Gastroesophageal sphincter (tissue), 3 donors: Measurements from ENCODE around the gene SMARCC2.

Experiments used
- EP300 ChIP-seq: sonication (generic); formaldehyde crosslinking; IDR thresholded peaks from one replicate; pipeline ENCODE4 v1.6.1; 2017; ENCODE audit warnings: antibody characterized with exemption, mild to moderate bottlenecking
- POLR2A ChIP-seq, 2 donors: fragments of 450-650 bp; IDR thresholded peaks; one replicate each; pipeline ENCODE4 v1.6.1; 2017; ENCODE audit warnings: antibody characterized with exemption in 2 of 2, mild to moderate bottlenecking in 2 of 2, moderate library complexity in 1 of 2
- TF ChIP-seq, protein P1 (sequence below), 4 experiments: fragments of 200-600 bp in 2 of 4; fragments of 450-650 bp in 2 of 4; sonication (generic) in 1 of 4; IDR thresholded peaks; one replicate each; pipeline ENCODE4 v1.5.1; 2017 to 2019; ENCODE audit warnings: antibody characterized with exemption in 4 of 4, mild to moderate bottlenecking in 2 of 4, moderate library complexity in 2 of 4

DNA sequence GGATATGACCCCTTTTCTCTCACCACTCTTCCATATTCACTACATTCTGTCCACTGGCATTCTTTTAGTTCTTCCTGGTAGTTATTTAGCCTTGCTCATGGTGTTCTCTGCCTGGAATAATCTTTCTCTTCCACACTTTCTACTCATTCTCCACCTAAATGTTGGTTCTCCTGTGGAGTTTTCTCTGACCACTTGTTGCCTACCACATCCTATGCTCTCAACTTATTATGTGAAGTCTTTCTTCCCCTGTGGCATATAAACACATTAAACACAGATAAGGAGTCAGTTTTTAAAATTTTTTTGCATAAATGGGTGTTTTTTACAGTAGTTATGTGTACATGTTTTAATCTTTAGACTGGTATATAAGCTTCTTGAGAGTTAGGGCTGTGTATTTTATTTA lies 3.3 kb upstream of the SMARCC2 start:
- TF ChIP-seq EP300 = no peak
- no peak for TF ChIP-seq POLR2A (IDR thresholded peaks at IDR 0.05)
- TF ChIP-seq, protein P1, sequence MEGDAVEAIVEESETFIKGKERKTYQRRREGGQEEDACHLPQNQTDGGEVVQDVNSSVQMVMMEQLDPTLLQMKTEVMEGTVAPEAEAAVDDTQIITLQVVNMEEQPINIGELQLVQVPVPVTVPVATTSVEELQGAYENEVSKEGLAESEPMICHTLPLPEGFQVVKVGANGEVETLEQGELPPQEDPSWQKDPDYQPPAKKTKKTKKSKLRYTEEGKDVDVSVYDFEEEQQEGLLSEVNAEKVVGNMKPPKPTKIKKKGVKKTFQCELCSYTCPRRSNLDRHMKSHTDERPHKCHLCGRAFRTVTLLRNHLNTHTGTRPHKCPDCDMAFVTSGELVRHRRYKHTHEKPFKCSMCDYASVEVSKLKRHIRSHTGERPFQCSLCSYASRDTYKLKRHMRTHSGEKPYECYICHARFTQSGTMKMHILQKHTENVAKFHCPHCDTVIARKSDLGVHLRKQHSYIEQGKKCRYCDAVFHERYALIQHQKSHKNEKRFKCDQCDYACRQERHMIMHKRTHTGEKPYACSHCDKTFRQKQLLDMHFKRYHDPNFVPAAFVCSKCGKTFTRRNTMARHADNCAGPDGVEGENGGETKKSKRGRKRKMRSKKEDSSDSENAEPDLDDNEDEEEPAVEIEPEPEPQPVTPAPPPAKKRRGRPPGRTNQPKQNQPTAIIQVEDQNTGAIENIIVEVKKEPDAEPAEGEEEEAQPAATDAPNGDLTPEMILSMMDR (IDR thresholded peaks at IDR 0.05) = no peak
